IPS-15b (cell line): ENCODE data around the gene FBXL13.
"Not testable (repeated sequence)": the region's sequence is repeated elsewhere in the genome, so short reads cannot be mapped to it uniquely, and the experiment has no call there.

Source experiments
- H3K27me3 ChIP-seq: one replicate; pipeline ENCODE4 v1.6.1; 2013; ENCODE audit warnings: low read length; ENCODE audit not compliant: control insufficient read depth, insufficient read depth
- H3K36me3 ChIP-seq: one replicate; pipeline ENCODE4 v1.6.1; 2013; ENCODE audit warnings: low read length; ENCODE audit not compliant: control insufficient read depth, insufficient read depth
- H3K4me1 ChIP-seq: one replicate; pipeline ENCODE4 v1.6.1; 2013; ENCODE audit warnings: mild to moderate bottlenecking, low read length; ENCODE audit not compliant: control insufficient read depth, insufficient read depth
- H3K4me3 ChIP-seq: one replicate; pipeline ENCODE4 v1.5.1; 2013; ENCODE audit warnings: low read depth, low read length
- H3K9ac ChIP-seq: one replicate; pipeline ENCODE4 v1.6.1; 2013; ENCODE audit warnings: low read depth, mild to moderate bottlenecking, low read length
- H3K9me3 ChIP-seq: one replicate; pipeline ENCODE4 v1.6.1; 2013; ENCODE audit warnings: mild to moderate bottlenecking, low read length; ENCODE audit not compliant: control insufficient read depth, insufficient read depth

FBXL13 gene

DNA sequence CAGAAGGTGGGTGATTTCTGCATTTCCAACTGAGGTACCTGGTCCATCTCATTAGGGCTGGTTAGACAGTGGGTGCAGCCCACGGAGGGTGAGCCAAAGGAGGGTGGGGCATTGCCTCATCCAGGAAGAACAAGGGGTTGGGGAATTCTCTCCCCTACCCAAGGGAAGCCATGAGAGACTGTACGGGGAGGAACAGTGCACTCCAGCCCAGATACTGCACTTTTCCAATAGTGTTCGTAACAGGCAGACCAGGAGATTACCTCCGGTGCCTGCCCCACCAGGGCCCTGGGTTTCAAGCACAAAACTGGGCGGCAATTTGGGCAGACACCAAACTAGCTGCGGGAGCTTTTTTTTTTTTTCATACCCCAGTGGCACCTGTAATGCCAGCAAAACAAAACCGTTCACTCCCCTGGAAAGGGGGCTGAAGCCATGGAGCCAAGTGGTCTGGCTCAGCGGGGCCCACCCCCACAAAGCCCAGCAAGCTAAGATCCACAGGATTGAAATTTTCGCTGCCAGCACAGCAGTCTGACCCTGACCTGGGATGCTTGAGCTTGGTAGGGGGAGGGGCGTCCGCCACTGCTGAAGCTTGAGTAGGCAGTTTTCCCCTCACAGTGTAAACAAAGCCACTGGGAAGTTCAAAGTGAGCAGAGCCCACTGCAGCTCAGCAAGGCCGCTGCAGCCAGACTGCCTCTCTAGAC is 31.6 kb upstream of the FBXL13 start:
- Histone ChIP-seq H3K27me3 (no peaks in the 10 kb centered on the region), H3K9ac (no peak overlapping the region), H3K4me3 (peak overlapping the region; percentile 22), H3K9me3 (no peaks in the 10 kb centered on the region), H3K4me1 (peaks cover 7% of the 10 kb centered on the region), H3K36me3 (peaks cover 3% of the 10 kb centered on the region)

DNA sequence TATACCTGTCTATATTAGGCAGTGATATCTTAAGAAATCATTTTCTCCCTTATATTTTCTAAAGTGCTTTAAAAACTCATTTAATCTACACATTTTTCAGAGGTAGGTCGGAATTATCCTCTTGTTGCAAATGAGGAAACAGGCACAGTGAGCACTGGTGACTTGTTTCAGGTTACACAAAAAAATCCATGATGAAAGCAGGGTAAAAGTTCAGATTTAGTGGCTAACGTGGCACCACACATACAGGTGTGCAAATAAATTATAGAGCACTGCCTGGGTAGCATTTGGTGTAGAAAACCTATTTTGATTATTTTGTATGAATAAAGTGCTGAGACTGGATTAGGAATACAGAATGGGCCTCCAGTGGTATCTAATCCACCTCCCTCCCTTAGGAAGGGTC is 26.9 kb upstream of the FBXL13 start:
- H3K36me3 ChIP-seq: peaks cover 3% of the 10 kb centered on the region
- H3K4me1 ChIP-seq: peaks cover 3% of the 10 kb centered on the region
- H3K9ac ChIP-seq: no peak overlapping the region
- H3K27me3 ChIP-seq: no peaks in the 10 kb centered on the region
- no peak overlapping the region for H3K4me3 ChIP-seq
- H3K9me3 ChIP-seq: no peaks in the 10 kb centered on the region

GRCh38 chr7:103100348-103100747 is 25.8 kb upstream of the FBXL13 start:
- H3K9me3 ChIP-seq: no peaks in the 10 kb centered on the region
- H3K27me3 ChIP-seq: no peaks in the 10 kb centered on the region
- H3K36me3 ChIP-seq: peaks cover 3% of the 10 kb centered on the region
- no peak overlapping the region for H3K9ac ChIP-seq
- H3K4me3 ChIP-seq: no peak overlapping the region
- no peaks in the 10 kb centered on the region for H3K4me1 ChIP-seq

DNA sequence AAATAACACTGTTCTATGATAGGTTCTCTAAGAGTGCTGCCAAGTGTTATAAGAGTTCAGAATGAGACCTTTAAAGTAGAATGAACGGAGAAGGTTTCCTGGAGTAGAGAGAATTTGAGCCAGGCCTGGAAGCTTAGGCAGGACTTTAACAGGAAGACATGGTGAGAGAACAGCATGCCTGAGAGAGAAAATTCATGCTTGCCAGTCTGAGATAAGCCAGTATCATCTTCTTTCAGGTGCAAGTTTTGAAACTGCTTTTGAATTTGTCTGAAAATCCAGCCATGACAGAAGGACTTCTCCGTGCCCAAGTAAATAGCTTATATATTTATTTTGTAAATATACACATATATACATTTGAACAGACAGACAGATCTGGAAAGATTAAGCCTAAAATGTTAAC is 22.4 kb upstream of the FBXL13 start:
- H3K36me3 ChIP-seq: no peaks in the 10 kb centered on the region
- no peaks in the 10 kb centered on the region for H3K4me1 ChIP-seq
- H3K27me3 ChIP-seq: no peaks in the 10 kb centered on the region
- H3K4me3 ChIP-seq: no peak overlapping the region
- H3K9ac ChIP-seq: no peak overlapping the region
- H3K9me3 ChIP-seq: no peaks in the 10 kb centered on the region

DNA sequence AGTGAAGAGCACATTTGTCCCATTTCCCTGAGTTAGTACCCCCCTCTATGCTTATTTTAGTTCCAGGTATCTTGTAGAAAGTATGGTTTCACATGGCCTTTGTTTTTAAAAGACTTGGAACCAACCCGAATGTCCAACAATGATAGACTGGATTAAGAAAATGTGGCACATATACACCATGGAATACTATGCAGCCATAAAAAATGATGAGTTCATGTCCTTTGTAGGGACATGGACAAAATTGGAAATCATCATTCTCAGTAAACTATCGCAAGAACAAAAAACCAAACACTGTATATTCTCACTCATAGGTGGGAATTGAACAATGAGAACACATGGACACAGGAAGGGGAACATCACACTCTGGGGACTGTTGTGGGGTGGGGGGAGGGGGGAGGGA is 21.0 kb upstream of the FBXL13 start:
- not testable (repeated sequence) for H3K9me3 ChIP-seq, H3K4me1 ChIP-seq, H3K9ac ChIP-seq, H3K36me3 ChIP-seq, H3K27me3 ChIP-seq, H3K4me3 ChIP-seq

- H3K27me3 ChIP-seq: no peaks in the 10 kb centered on the region
- no peaks in the 10 kb centered on the region for H3K4me1 ChIP-seq
- H3K9ac ChIP-seq: no peak overlapping the region
- no peak overlapping the region for H3K4me3 ChIP-seq
- H3K9me3 ChIP-seq: no peaks in the 10 kb centered on the region
- no peaks in the 10 kb centered on the region for H3K36me3 ChIP-seq
Measured at GRCh38 chr7:103094102-103094501, 19.5 kb upstream of the FBXL13 start.

- H3K4me1 ChIP-seq: no peaks in the 10 kb centered on the region
- no peak overlapping the region for H3K4me3 ChIP-seq
- H3K9me3 ChIP-seq: no peaks in the 10 kb centered on the region
- no peak overlapping the region for H3K9ac ChIP-seq
- no peaks in the 10 kb centered on the region for H3K27me3 ChIP-seq
- no peaks in the 10 kb centered on the region for H3K36me3 ChIP-seq
Measured at GRCh38 chr7:103093429-103093828, 18.8 kb upstream of the FBXL13 start.

DNA sequence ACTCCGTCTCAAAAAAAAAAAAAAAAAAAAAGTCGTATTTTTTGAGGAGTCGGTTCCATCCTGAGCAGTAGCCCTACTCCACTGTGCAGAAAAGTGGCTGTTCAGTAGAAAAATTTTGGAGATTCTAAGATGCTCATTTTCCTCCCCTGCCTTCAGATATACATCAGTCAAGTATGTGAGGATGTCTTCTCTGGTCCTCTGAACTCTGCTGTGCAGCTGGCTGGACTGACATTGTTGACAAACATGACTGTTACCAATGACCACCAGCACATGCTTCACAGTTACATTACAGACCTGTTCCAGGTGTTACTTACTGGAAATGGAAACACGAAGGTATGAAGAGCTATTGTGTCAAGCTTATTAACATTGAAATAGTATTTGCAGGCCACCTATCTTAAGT is 17.7 kb upstream of the FBXL13 start:
- H3K9ac ChIP-seq, H3K9me3 ChIP-seq, H3K4me1 ChIP-seq, H3K4me3 ChIP-seq, H3K27me3 ChIP-seq, H3K36me3 ChIP-seq: not testable (repeated sequence)

- Histone ChIP-seq H3K4me1 (no peaks in the 10 kb centered on the region), H3K4me3 (no peak overlapping the region), H3K36me3 (no peaks in the 10 kb centered on the region), H3K27me3 (no peaks in the 10 kb centered on the region), H3K9me3 (no peaks in the 10 kb centered on the region), H3K9ac (no peak overlapping the region)
Measured at GRCh38 chr7:103083210-103083609, 8.6 kb upstream of the FBXL13 start.

DNA sequence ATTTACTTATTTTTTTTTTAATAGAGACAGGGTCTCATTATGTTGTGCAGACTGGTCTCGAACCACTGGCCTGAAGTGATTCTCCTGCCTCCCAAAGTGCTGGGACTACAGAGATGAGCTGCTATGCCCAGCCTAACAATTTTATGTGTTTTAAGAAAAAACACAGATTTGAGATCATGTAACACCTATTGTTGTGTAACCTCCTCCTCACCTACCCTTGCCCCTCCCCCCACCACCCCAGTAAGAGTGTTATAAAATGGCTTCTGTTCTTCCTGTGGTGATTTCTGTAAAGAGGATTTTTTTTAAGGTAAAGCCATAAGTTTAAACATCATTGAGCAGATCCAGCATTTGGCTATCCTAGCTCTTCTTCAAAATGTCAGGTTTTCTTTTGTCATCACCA is 7.9 kb upstream of the FBXL13 start:
- Histone ChIP-seq H3K36me3 (no peaks in the 10 kb centered on the region), H3K4me1 (no peaks in the 10 kb centered on the region), H3K4me3 (no peak overlapping the region), H3K9ac (no peak overlapping the region), H3K27me3 (no peaks in the 10 kb centered on the region), H3K9me3 (no peaks in the 10 kb centered on the region)

- no peaks in the 10 kb centered on the region for H3K27me3 ChIP-seq
- no peak overlapping the region for H3K4me3 ChIP-seq
- H3K9ac ChIP-seq: no peak overlapping the region
- no peaks in the 10 kb centered on the region for H3K36me3 ChIP-seq
- H3K9me3 ChIP-seq: no peaks in the 10 kb centered on the region
- no peaks in the 10 kb centered on the region for H3K4me1 ChIP-seq
Measured at GRCh38 chr7:103080923-103081322, 6.3 kb upstream of the FBXL13 start.

DNA sequence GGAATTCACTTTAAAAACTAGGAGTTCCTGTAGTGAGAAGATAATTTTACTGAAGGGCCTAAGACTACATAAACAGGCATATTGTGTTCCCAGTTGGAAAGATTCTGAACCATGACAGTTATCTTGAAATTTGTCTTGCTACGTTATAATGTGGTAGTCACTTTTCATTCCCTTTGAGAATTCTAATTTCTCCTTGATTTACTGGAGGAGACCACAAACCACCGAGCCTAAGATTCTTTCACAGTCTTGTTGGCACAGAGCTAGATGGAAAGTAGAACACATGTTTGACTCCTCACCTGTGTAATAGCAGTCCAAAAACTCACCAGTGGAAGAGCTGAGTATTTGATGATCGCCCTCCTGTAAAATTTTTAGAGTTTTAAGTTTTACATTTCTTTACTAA is 5.2 kb upstream of the FBXL13 start:
- Histone ChIP-seq H3K36me3 (no peaks in the 10 kb centered on the region), H3K9ac (no peak overlapping the region), H3K4me1 (no peaks in the 10 kb centered on the region), H3K9me3 (no peaks in the 10 kb centered on the region), H3K4me3 (no peak overlapping the region), H3K27me3 (no peaks in the 10 kb centered on the region)
